ENCODE results near the gene GALNT18. TPM values are rescaled to one million over a fixed set of nuclear protein-coding genes. Genes with fewer than 3 reads are reported as not detected.
"Not testable (repeated sequence)": the region's sequence is repeated elsewhere in the genome, so short reads cannot be mapped to it uniquely, and the experiment has no call there.

Gene GALNT18
- total RNA-seq, 4 donors from 2014 or later: 4.7 to 20.4 (median 14.1) TPM

GRCh38 chr11:11370255-11370961 lies 251.4 kb downstream of the GALNT18 start:
- DNase-seq: no peak
- H3K9me3 ChIP-seq: no peaks in the 10 kb centered on the region
- H3K36me3 ChIP-seq: peaks cover 0 to 12% (median 0%) of the 10 kb centered on the region in 3 donors
- H3K27ac ChIP-seq: no peak overlapping the region
- WGBS, 2 donors: 68 to 81% methylated on average over 8 of the region's 8 CpGs
- H3K27me3 ChIP-seq: no peaks in the 10 kb centered on the region
- TF ChIP-seq CTCF (IDR thresholded peaks at IDR 0.05) (no peak), POLR2A (IDR thresholded peaks at IDR 0.05) (no peak)
- intact Hi-C loops (cut with DNase I): no loop called here
- H3K4me1 ChIP-seq: no peaks in the 10 kb centered on the region
- no peak overlapping the region for H3K4me3 ChIP-seq

DNA sequence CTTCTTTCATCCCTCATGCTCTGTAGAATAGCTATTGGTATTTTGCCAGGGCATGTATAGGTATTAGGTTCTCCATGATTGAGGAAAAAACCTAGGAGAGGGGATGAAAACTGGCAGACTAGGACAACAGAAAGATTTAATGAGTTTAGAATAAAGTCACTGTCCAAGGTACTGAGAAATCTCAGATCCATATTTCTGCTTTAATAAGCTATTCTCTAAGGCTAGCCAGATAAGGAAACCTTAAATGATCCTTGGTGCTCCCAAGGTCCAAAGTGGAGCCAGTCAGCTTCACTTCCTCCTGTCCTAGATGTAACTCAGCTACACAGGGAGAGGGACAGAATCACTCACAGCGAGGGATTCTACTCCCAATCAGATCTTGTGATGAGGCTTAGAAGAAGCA lies 255.0 kb downstream of the GALNT18 start:
- Histone ChIP-seq H3K4me1 (no peaks in the 10 kb centered on the region), H3K27me3 (no peaks in the 10 kb centered on the region), H3K4me3 (no peak overlapping the region), H3K36me3 (no peaks in the 10 kb centered on the region), H3K27ac (no peak overlapping the region), H3K9me3 (no peaks in the 10 kb centered on the region)
- DNase-seq: no peak
- WGBS, 2 donors: 90 to 100% methylated on average over 1 of the region's 1 CpG
- no peak for TF ChIP-seq CTCF (IDR thresholded peaks at IDR 0.05)
- TF ChIP-seq POLR2A (IDR thresholded peaks at IDR 0.05): no peak
- intact Hi-C loops (cut with DNase I): no loop called here

DNA sequence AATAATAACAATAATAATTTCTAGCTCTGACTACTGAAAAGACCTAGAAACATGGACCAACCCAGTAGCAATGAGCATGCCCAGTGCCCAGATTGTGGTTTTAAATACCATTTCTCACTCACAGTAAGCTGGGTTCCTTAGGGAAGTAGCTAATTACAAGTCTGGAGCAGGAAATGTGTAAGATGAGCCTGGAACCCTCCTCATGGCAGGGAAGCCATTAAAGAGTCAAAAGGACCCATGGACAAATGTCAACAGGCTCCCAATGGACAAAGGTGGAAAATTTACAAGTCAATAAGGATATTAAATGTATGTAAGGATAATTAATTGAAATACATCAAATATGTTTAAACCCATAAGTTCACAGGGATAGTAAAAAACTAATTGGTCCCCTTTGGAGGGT lies 258.1 kb downstream of the GALNT18 start:
- no peaks in the 10 kb centered on the region for H3K36me3 ChIP-seq
- H3K4me1 ChIP-seq: no peaks in the 10 kb centered on the region
- intact Hi-C loops (cut with DNase I): no loop called here
- no peaks in the 10 kb centered on the region for H3K27me3 ChIP-seq
- no peak overlapping the region for H3K4me3 ChIP-seq
- no peak overlapping the region for H3K27ac ChIP-seq
- no peaks in the 10 kb centered on the region for H3K9me3 ChIP-seq
- no peak for DNase-seq
- no peak for TF ChIP-seq CTCF (IDR thresholded peaks at IDR 0.05)

- Histone ChIP-seq H3K4me3 (no peak overlapping the region), H3K9me3 (no peaks in the 10 kb centered on the region), H3K27me3 (no peaks in the 10 kb centered on the region), H3K36me3 (no peaks in the 10 kb centered on the region), H3K4me1 (no peaks in the 10 kb centered on the region), H3K27ac (no peak overlapping the region)
- no peak for DNase-seq
- TF ChIP-seq CTCF (IDR thresholded peaks at IDR 0.05): no peak
- TF ChIP-seq POLR2A (IDR thresholded peaks at IDR 0.05): no peak
- intact Hi-C loops (cut with DNase I): no loop called here
- WGBS, 2 donors: 79 to 89% methylated on average over 3 of the region's 3 CpGs
Measured at GRCh38 chr11:11359611-11360010, 262.2 kb downstream of the GALNT18 start.

- 88 to 91% methylated on average over 9 of the region's 9 CpGs for WGBS, 2 donors
- TF ChIP-seq POLR2A (IDR thresholded peaks at IDR 0.05) (no peak), CTCF (IDR thresholded peaks at IDR 0.05) (no peak)
- Histone ChIP-seq H3K36me3 (no peaks in the 10 kb centered on the region), H3K4me3 (no peak overlapping the region), H3K27ac (no peak overlapping the region), H3K9me3 (no peaks in the 10 kb centered on the region), H3K27me3 (no peaks in the 10 kb centered on the region), H3K4me1 (no peaks in the 10 kb centered on the region)
- no peak for DNase-seq
- intact Hi-C loops (cut with DNase I): no loop called here
Measured at GRCh38 chr11:11356842-11357241, 265.0 kb downstream of the GALNT18 start.

DNA sequence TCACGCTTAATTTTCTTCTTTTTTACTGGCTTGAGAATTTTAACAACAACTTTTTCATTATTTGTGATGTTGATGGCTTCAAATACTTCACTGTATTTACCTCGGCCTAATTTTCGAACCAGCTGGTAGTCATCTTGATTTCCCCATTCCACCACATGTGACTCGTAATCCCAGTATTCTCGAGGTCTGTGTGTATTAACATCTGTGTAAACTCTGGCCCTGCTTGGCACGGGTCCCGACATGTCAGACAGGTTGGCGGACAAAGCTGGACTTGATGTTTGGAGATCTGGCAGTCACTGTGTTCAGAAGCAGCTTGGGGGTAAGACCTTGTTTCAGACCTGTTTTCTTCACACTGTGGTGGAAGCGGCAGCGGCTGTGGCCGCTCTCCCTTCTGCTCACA lies 268.9 kb downstream of the GALNT18 start, which contains the start of gene CSNK2A3:
Gene CSNK2A3, minus strand, starts transcription at position 373 of the 400 bp plus-strand sequence. Its CDS starts 131 bp downstream, at position 242.
- H3K4me1 ChIP-seq: peaks cover 0 to 29% (median 12%) of the 10 kb centered on the region in 3 donors
- DNase-seq; H3K9me3 ChIP-seq; intact Hi-C loops (cut with DNase I); H3K4me3 ChIP-seq; H3K36me3 ChIP-seq; H3K27me3 ChIP-seq; H3K27ac ChIP-seq: not testable (repeated sequence)
- WGBS, 2 donors: 69 to 75% methylated on average over 9 of the region's 11 CpGs

DNA sequence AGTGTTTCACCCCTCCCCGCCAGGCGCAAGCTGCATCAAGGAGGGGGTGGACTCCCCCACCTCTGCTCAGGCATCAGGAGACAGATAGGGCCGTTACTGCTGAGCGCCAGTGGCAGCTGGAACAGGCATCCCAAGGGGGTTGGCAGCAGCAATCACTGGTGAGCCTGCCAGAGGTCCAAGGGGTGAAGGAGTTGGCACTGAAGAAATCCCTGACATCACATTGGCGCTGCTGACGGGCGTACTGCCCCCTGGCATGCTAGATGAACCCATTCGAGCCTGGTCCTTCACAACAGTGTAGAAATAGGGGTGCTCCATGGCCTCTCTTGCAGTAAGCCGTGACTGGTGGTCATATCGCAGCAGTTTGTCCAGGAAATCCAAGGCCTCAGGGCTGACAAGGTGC lies 270.0 kb downstream of the GALNT18 start:
- DNase-seq; H3K27ac ChIP-seq; H3K27me3 ChIP-seq; intact Hi-C loops (cut with DNase I); H3K9me3 ChIP-seq; H3K4me3 ChIP-seq; H3K36me3 ChIP-seq: not testable (repeated sequence)
- peaks cover 0 to 37% (median 12%) of the 10 kb centered on the region in 3 donors for H3K4me1 ChIP-seq
- 63 to 74% methylated on average over 6 of the region's 10 CpGs for WGBS, 2 donors
